ENCODE measurements around the gene NFIC.

The NFIC gene

DNA sequence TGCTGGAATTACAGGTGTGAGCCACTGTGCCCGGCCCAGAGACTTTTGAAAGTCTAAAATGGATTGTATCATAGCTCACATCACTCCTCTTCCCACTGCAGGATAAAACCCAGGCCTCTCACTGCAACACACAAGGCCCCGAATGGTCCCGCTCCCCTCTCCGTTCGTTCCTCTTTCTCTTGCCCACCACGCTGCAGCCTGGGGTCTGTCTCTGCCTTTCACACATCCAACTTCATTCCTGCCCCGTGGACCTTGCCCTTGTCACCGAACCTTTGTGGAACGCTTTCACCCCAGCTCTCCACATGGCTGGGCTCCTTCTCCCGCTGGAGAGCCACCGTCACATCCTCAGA, 42.6 kb downstream of the NFIC start:
- Histone ChIP-seq H3K27ac (no peak overlapping the region), H3K36me3 (peaks cover 13% of the 10 kb centered on the region), H3K27me3 (ENCODE audit: insufficient read depth, low read depth, severe bottlenecking) (no peaks in the 10 kb centered on the region), H3K4me3 (ENCODE audit: low read depth, low read length) (no peak overlapping the region), H3K9me3 (ENCODE audit: severe bottlenecking) (no peaks in the 10 kb centered on the region)
- TF ChIP-seq, protein P1, sequence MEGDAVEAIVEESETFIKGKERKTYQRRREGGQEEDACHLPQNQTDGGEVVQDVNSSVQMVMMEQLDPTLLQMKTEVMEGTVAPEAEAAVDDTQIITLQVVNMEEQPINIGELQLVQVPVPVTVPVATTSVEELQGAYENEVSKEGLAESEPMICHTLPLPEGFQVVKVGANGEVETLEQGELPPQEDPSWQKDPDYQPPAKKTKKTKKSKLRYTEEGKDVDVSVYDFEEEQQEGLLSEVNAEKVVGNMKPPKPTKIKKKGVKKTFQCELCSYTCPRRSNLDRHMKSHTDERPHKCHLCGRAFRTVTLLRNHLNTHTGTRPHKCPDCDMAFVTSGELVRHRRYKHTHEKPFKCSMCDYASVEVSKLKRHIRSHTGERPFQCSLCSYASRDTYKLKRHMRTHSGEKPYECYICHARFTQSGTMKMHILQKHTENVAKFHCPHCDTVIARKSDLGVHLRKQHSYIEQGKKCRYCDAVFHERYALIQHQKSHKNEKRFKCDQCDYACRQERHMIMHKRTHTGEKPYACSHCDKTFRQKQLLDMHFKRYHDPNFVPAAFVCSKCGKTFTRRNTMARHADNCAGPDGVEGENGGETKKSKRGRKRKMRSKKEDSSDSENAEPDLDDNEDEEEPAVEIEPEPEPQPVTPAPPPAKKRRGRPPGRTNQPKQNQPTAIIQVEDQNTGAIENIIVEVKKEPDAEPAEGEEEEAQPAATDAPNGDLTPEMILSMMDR (IDR thresholded peaks at IDR 0.05; ENCODE audit: low read depth, low read length), result no peak
- no peak for DNase-seq

DNA sequence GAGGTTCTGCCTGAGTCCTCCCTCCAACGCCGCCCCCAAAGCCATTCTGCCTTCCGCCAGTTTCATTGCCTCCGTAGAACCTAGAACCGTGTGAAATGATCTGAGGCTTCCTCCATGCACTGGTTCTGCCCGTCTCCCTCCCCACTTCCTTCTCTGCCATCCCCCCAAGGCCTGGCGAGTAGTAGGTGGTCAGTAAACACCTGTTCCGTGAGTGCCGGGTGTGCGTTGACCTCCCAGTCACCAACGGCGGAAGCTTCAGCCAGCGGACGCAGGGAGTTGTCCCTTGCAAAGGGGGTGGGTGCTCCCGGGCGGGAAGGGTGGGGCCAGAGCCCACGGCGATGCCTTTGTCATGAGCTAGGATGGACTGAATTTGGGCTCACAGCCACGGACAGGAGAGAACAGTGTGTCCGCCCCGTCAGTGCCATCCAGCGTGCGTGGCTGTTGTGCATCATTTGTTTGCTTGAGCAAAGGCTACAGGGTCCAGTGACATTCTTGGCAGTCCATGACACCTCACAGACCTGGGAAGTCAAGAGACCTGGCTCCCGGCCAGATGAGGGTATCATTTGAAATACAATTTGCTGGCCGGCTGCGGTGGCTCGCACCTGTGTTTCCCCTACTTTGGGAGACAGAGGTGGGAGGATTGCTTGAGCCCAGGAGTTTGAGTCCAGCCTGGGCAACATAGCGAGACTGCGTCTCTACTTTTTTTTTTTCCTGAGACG, 43.1 kb downstream of the NFIC start:
- TF ChIP-seq, protein P1 (IDR thresholded peaks at IDR 0.05; ENCODE audit: low read depth, low read length), result no peak
- peaks cover 16% of the 10 kb centered on the region for H3K36me3 ChIP-seq
- no peak for DNase-seq
- H3K4me3 ChIP-seq (ENCODE audit: low read depth, low read length), result no peak overlapping the region
- H3K27ac ChIP-seq, result no peak overlapping the region
- H3K9me3 ChIP-seq (ENCODE audit: severe bottlenecking), result no peaks in the 10 kb centered on the region
- H3K27me3 ChIP-seq (ENCODE audit: insufficient read depth, low read depth, severe bottlenecking), result no peaks in the 10 kb centered on the region

DNA sequence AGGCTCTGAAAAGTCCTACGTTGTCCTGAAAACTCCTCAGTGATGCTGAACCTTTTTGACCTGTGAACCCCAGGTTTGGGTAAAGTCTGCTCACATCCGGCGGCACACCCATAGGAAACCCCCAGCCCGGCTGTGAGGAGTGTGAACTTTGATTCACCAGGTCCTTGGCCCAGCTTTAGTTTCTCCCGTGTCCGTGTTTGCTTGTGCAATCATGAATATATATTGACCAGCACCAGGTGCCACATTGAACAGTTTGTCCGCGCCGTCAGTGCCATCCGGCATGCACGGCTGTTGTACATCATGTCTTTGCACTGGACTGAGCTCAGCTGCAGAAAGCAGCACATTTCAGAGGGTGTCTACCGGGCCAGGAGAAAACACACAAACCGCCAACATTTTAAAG, 45.3 kb downstream of the NFIC start:
- H3K27me3 ChIP-seq (ENCODE audit: insufficient read depth, low read depth, severe bottlenecking), result no peaks in the 10 kb centered on the region
- H3K9me3 ChIP-seq (ENCODE audit: severe bottlenecking), result no peaks in the 10 kb centered on the region
- TF ChIP-seq, protein P1 (IDR thresholded peaks at IDR 0.05; ENCODE audit: low read depth, low read length), result no peak
- H3K4me3 ChIP-seq (ENCODE audit: low read depth, low read length), result no peak overlapping the region
- H3K27ac ChIP-seq, result no peak overlapping the region
- DNase-seq, result no peak
- H3K36me3 ChIP-seq, result peaks cover 16% of the 10 kb centered on the region

DNA sequence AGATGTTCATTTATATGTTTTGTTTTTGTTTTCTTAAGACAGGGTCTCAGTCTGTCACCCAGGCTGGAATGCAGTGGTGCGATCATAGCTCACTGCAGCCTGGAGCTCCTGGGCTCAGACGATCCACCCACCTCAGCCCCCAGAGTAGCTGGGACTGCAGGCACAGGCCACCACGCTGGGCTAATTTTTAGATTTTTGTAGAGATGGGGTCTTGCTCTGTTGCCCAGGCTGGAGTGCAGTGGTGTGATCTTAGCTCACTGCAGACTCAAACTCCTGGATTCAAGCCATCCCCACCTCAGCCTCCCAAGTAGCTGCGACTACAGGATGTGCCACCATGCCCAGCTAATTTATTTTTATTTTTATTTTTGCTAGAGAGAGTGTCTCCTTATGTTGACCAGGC, 45.7 kb downstream of the NFIC start:
- Histone ChIP-seq H3K27ac (no peak overlapping the region), H3K4me3 (ENCODE audit: low read depth, low read length) (no peak overlapping the region), H3K9me3 (ENCODE audit: severe bottlenecking) (no peaks in the 10 kb centered on the region), H3K27me3 (ENCODE audit: insufficient read depth, low read depth, severe bottlenecking) (no peaks in the 10 kb centered on the region), H3K36me3 (peaks cover 16% of the 10 kb centered on the region)
- TF ChIP-seq, protein P1 (IDR thresholded peaks at IDR 0.05; ENCODE audit: low read depth, low read length), result no peak
- DNase-seq, result no peak

DNA sequence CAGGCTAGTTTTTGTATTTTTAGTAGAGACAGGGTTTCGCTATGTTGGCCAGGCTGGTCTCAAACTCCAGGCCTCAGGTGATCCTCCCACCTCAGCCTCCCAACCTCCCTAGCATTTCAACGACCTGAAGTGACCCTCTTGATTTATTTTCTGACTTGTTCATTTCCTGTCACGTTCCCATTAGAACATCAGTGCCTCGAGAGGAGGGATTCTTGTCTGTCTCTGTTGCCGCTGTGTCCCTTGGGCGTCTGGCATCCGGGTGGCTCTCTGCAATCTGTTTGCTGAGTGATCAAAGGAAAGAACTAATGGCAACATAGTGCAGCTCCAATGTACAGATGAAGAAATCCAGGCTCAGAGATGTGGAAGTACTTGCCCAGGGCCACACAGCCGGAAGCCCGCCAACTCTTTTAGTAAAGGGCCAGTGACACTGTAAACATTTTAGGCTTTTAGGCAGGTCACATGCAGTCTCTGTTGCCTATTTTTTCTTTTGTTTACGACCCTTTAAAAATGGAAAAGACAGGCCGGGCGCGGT, 47.5 kb downstream of the NFIC start:
- DNase-seq, result no peak
- H3K27ac ChIP-seq, result no peak overlapping the region
- no peak overlapping the region for H3K4me3 ChIP-seq (ENCODE audit: low read depth, low read length)
- no peaks in the 10 kb centered on the region for H3K9me3 ChIP-seq (ENCODE audit: severe bottlenecking)
- peaks cover 5% of the 10 kb centered on the region for H3K36me3 ChIP-seq
- TF ChIP-seq, protein P1 (IDR thresholded peaks at IDR 0.05; ENCODE audit: low read depth, low read length), result no peak
- no peaks in the 10 kb centered on the region for H3K27me3 ChIP-seq (ENCODE audit: insufficient read depth, low read depth, severe bottlenecking)

DNA sequence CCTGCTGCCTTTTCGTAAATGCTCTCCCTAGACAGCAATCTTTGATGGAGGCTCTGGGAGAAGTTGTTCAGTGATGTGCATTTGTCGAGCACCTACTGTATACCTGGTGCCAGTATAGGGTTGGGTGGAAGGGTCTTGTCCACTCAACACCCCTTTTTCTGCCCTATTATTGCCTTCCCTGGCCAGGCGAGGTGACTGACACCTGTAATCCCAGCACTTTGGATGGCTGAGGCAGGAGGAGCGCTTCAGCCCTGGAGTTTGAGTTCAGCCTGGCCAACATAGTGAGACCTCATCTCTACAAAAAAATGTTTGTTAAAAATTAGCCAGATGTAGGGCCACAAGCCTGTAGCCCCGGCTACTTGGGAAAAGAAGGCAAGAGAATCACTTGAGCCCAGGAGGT, 49.3 kb downstream of the NFIC start:
- Histone ChIP-seq H3K4me3 (ENCODE audit: low read depth, low read length) (no peak overlapping the region), H3K9me3 (ENCODE audit: severe bottlenecking) (no peaks in the 10 kb centered on the region), H3K27ac (no peak overlapping the region), H3K36me3 (peaks cover 6% of the 10 kb centered on the region), H3K27me3 (ENCODE audit: insufficient read depth, low read depth, severe bottlenecking) (no peaks in the 10 kb centered on the region)
- no peak for DNase-seq
- TF ChIP-seq, protein P1 (IDR thresholded peaks at IDR 0.05; ENCODE audit: low read depth, low read length), result no peak

Measured in WERI-Rb-1 (cell line).